Epithelial cell of alveolus of lung (primary cell): ENCODE data around the gene SIX3. TPM values are rescaled to one million over a fixed set of nuclear protein-coding genes. Genes with fewer than 3 reads are reported as not detected.

Experiments
- total RNA-seq: library from RNA; depleted of rRNA; stranded (reverse); fragments of >200 nt; gene quantifications from 2 replicates; pipeline ENCODE4 v1.2.1, GENCODE V29; 2015

Gene SIX3
- not detected in 2 replicates for total RNA-seq

GRCh38 chr2:44941551-44942234 is at the start of gene SIX3:
SIX3 (plus strand) TSS chr2:44941702; CDS start chr2:44942105, 403 bp downstream.

Other genes with a start within 250 kb of the SIX3 start
- 0.13 and 0.72 TPM in 2 replicates for gene SIX2, start 67.8 kb downstream of the SIX3 start, total RNA-seq